Measurements from ENCODE around the gene ADORA2A.

DNA sequence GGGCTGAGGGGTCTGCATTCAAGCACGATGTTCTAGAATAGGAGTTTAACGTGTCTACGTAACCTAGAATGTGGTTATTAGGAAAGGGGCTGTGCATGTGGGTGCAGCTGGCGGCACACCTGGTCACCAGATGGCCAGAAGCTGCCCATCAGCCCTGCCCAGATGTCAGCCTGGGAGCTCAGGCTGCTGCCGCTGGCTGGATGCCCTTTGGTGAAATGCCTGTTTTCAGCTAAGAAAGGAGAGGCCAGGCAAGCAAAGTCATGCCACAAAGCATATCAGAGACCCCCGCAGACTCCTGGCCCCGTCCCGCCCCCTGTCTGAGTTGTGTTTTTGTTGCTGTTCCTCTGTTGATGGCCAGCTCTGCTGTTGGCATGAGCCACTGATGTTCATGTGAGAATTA is 11.3 kb upstream of the ADORA2A start:
- TF ChIP-seq RAD21 (CRISPR knock-in tag; IDR thresholded peaks at IDR 0.05) (no peak), SIN3A (IDR thresholded peaks at IDR 0.05; ENCODE audit: borderline replicate concordance, low read depth, low read length) (no peak), GABPA (IDR thresholded peaks at IDR 0.05; ENCODE audit: low read depth, low read length) (no peak), GABPA (CRISPR knock-in tag; IDR thresholded peaks at IDR 0.05; ENCODE audit: low read depth) (no peak), ZNF354B (CRISPR knock-in tag; IDR thresholded peaks at IDR 0.05) (no peak), MEIS2 (CRISPR knock-in tag; IDR thresholded peaks at IDR 0.05) (no peak), HDAC2 (CRISPR knock-in tag; IDR thresholded peaks at IDR 0.05) (no peak), ATAD3A (CRISPR knock-in tag; IDR thresholded peaks at IDR 0.05) (no peak), DNMT1 (CRISPR knock-in tag; IDR thresholded peaks at IDR 0.05) (no peak), CREB1 (IDR thresholded peaks at IDR 0.05) (no peak), CREB1 (CRISPR knock-in tag; IDR thresholded peaks at IDR 0.05) (no peak)
- TF ChIP-seq, protein P1, sequence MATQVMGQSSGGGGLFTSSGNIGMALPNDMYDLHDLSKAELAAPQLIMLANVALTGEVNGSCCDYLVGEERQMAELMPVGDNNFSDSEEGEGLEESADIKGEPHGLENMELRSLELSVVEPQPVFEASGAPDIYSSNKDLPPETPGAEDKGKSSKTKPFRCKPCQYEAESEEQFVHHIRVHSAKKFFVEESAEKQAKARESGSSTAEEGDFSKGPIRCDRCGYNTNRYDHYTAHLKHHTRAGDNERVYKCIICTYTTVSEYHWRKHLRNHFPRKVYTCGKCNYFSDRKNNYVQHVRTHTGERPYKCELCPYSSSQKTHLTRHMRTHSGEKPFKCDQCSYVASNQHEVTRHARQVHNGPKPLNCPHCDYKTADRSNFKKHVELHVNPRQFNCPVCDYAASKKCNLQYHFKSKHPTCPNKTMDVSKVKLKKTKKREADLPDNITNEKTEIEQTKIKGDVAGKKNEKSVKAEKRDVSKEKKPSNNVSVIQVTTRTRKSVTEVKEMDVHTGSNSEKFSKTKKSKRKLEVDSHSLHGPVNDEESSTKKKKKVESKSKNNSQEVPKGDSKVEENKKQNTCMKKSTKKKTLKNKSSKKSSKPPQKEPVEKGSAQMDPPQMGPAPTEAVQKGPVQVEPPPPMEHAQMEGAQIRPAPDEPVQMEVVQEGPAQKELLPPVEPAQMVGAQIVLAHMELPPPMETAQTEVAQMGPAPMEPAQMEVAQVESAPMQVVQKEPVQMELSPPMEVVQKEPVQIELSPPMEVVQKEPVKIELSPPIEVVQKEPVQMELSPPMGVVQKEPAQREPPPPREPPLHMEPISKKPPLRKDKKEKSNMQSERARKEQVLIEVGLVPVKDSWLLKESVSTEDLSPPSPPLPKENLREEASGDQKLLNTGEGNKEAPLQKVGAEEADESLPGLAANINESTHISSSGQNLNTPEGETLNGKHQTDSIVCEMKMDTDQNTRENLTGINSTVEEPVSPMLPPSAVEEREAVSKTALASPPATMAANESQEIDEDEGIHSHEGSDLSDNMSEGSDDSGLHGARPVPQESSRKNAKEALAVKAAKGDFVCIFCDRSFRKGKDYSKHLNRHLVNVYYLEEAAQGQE (IDR thresholded peaks at IDR 0.05; ENCODE audit: borderline replicate concordance in 1 of 2, low read depth in 1 of 2, low read length in 2 of 2) = no peak
- TF ChIP-seq, protein P2, sequence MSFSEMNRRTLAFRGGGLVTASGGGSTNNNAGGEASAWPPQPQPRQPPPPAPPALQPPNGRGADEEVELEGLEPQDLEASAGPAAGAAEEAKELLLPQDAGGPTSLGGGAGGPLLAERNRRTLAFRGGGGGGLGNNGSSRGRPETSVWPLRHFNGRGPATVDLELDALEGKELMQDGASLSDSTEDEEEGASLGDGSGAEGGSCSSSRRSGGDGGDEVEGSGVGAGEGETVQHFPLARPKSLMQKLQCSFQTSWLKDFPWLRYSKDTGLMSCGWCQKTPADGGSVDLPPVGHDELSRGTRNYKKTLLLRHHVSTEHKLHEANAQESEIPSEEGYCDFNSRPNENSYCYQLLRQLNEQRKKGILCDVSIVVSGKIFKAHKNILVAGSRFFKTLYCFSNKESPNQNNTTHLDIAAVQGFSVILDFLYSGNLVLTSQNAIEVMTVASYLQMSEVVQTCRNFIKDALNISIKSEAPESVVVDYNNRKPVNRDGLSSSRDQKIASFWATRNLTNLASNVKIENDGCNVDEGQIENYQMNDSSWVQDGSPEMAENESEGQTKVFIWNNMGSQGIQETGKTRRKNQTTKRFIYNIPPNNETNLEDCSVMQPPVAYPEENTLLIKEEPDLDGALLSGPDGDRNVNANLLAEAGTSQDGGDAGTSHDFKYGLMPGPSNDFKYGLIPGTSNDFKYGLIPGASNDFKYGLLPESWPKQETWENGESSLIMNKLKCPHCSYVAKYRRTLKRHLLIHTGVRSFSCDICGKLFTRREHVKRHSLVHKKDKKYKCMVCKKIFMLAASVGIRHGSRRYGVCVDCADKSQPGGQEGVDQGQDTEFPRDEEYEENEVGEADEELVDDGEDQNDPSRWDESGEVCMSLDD (CRISPR knock-in tag; IDR thresholded peaks at IDR 0.05; ENCODE audit: borderline replicate concordance) = no peak
- TF ChIP-seq, protein P3, sequence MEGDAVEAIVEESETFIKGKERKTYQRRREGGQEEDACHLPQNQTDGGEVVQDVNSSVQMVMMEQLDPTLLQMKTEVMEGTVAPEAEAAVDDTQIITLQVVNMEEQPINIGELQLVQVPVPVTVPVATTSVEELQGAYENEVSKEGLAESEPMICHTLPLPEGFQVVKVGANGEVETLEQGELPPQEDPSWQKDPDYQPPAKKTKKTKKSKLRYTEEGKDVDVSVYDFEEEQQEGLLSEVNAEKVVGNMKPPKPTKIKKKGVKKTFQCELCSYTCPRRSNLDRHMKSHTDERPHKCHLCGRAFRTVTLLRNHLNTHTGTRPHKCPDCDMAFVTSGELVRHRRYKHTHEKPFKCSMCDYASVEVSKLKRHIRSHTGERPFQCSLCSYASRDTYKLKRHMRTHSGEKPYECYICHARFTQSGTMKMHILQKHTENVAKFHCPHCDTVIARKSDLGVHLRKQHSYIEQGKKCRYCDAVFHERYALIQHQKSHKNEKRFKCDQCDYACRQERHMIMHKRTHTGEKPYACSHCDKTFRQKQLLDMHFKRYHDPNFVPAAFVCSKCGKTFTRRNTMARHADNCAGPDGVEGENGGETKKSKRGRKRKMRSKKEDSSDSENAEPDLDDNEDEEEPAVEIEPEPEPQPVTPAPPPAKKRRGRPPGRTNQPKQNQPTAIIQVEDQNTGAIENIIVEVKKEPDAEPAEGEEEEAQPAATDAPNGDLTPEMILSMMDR (CRISPR knock-in tag; IDR thresholded peaks at IDR 0.05) = no peak

All from HepG2 (cell line).